SJSA1 (cell line): Measurements from ENCODE around the gene PRODH. TPM values are rescaled to one million over a fixed set of nuclear protein-coding genes. Genes with fewer than 3 reads are reported as not detected.
"Not testable (repeated sequence)": the region's sequence is repeated elsewhere in the genome, so short reads cannot be mapped to it uniquely, and the experiment has no call there.

Source experiments
- DNase-seq, 2 experiments: peaks; one replicate each; pipeline ENCODE4 v3.0.0-alpha.2; 2015 to 2020; ENCODE audit warnings: low spot score in 2 of 2, low read depth in 1 of 2
- H3K27ac ChIP-seq: fragments of 250-450 bp; sonication (Bioruptor Pico); 2 replicates; pipeline ENCODE4 v1.5.1; 2020; ENCODE audit warnings: mild to moderate bottlenecking, moderate library complexity
- H3K27me3 ChIP-seq: fragments of 250-450 bp; sonication (Bioruptor Pico); replicated peaks from 2 replicates; pipeline ENCODE4 v1.5.1; 2020; ENCODE audit warnings: mild to moderate bottlenecking, moderate library complexity
- H3K36me3 ChIP-seq: fragments of 250-450 bp; sonication (Bioruptor Pico); 2 replicates; pipeline ENCODE4 v1.5.1; 2020; ENCODE audit warnings: mild to moderate bottlenecking
- H3K4me1 ChIP-seq: fragments of 250-450 bp; sonication (Bioruptor Pico); replicated peaks from 2 replicates; pipeline ENCODE4 v1.6.1; 2021; ENCODE audit warnings: mild to moderate bottlenecking
- H3K4me3 ChIP-seq: fragments of 250-450 bp; sonication (Bioruptor Pico); 2 replicates; pipeline ENCODE4 v1.5.1; 2020; ENCODE audit warnings: mild to moderate bottlenecking
- H3K9me3 ChIP-seq: fragments of 250-450 bp; sonication (Bioruptor Pico); replicated peaks from 2 replicates; pipeline ENCODE4 v1.5.1; 2020; ENCODE audit warnings: mild to moderate bottlenecking
- total RNA-seq: library from RNA; depleted of rRNA; stranded (reverse); fragments of >200 nt; shearing (Covaris generic); gene quantifications from 2 replicates; pipeline ENCODE4 v1.2.3, GENCODE V29; 2014

The PRODH gene
- total RNA-seq, 1 experiment from 2014 or later = not detected

GRCh38 chr22:18954303-18954989, 18.4 kb upstream of the PRODH start:
- H3K27ac ChIP-seq, H3K4me3 ChIP-seq, H3K4me1 ChIP-seq, H3K9me3 ChIP-seq, H3K27me3 ChIP-seq, H3K36me3 ChIP-seq: not testable (repeated sequence)
- peak; percentile 38 to 63 for DNase-seq

- not testable (repeated sequence) for H3K4me1 ChIP-seq, H3K36me3 ChIP-seq, H3K4me3 ChIP-seq, H3K9me3 ChIP-seq, H3K27ac ChIP-seq
- peaks cover 10% of the 10 kb centered on the region for H3K27me3 ChIP-seq
- peak in 1 of 2 experiments; percentile 27 for DNase-seq
Observed at GRCh38 chr22:18953128-18953527, 17.0 kb upstream of the PRODH start.

DNA sequence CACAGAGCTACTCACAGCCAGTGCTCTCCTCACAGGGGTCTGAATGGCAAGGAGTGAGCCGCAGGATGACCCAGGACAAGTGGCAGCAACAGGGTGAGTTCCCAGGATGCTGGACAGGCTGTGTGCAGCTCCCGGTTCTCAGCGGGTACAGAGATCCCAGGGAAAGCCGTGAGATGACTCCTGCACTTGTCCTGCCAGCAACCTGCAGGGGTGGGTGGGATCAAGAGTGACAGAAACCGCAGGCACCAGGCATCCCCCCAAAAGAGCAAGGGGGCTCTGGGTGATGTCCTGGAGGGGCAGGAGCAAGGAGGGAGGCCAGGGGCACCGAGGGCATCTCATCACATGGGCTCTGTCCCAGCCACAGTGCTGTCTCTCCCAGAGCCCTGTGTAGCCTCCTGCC, 15.9 kb upstream of the PRODH start:
- Histone ChIP-seq H3K9me3 (no peaks in the 10 kb centered on the region), H3K36me3 (no peaks in the 10 kb centered on the region), H3K4me1 (no peaks in the 10 kb centered on the region), H3K27me3 (peaks cover 11% of the 10 kb centered on the region), H3K4me3 (no peak overlapping the region), H3K27ac (no peak overlapping the region)
- peak in 1 of 2 experiments; percentile 25 for DNase-seq

DNA sequence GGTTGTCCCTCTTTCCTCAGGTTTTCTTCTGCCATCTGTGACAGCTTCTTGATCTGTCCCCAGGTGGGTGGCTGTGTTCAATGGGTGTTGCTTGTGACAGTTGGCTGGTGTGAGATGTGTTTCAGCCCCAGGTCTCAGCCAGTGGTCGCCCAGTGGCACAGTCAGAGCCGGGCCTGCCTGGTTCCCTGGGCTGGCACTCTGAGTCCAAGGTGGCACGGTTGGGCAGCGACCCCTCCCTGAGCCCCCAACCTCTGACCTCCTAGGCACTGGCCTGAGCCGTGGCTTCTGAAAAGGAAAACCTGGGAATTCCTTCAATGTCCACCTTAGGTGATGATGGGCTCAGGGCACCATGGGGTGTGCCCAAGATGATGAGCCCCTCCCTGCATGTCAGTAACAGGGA, 14.0 kb upstream of the PRODH start:
- Histone ChIP-seq H3K9me3 (no peaks in the 10 kb centered on the region), H3K4me3 (no peak overlapping the region), H3K27me3 (peaks cover 11% of the 10 kb centered on the region), H3K27ac (no peak overlapping the region), H3K36me3 (no peaks in the 10 kb centered on the region), H3K4me1 (no peaks in the 10 kb centered on the region)
- DNase-seq = peak in 1 of 2 experiments; percentile 36

- Histone ChIP-seq H3K4me1 (no peaks in the 10 kb centered on the region), H3K4me3 (no peak overlapping the region), H3K9me3 (no peaks in the 10 kb centered on the region), H3K27me3 (peaks cover 11% of the 10 kb centered on the region), H3K27ac (no peak overlapping the region), H3K36me3 (no peaks in the 10 kb centered on the region)
- DNase-seq = peak in 1 of 2 experiments; percentile 31
Observed at GRCh38 chr22:18947905-18948304, 11.8 kb upstream of the PRODH start.

DNA sequence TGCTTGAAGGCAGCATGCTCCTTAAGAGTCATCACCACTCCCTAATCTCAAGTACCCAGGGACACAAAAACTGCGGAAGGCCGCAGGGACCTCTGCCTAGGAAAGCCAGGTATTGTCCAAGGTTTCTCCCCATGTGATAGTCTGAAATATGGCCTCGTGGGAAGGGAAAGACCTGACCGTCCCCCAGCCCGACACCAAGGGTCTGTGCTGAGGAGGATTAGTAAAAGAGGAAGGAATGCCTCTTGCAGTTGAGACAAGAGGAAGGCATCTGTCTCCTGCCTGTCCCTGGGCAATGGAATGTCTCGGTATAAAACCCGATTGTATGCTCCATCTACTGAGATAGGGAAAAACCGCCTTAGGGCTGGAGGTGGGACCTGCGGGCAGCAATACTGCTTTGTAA, 11.0 kb upstream of the PRODH start:
- DNase-seq = peak in 1 of 2 experiments; percentile 12
- H3K27ac ChIP-seq, H3K4me3 ChIP-seq, H3K36me3 ChIP-seq, H3K9me3 ChIP-seq, H3K4me1 ChIP-seq: not testable (repeated sequence)
- H3K27me3 ChIP-seq = peaks cover 11% of the 10 kb centered on the region

- not testable (repeated sequence) for H3K27me3 ChIP-seq, H3K4me1 ChIP-seq, H3K36me3 ChIP-seq, H3K4me3 ChIP-seq, DNase-seq, H3K9me3 ChIP-seq, H3K27ac ChIP-seq
Observed at GRCh38 chr22:18938691-18939090, 2.6 kb upstream of the PRODH start.

GRCh38 chr22:18934688-18935087, 1.4 kb downstream of the PRODH start:
- H3K9me3 ChIP-seq, DNase-seq, H3K4me3 ChIP-seq, H3K4me1 ChIP-seq, H3K27me3 ChIP-seq, H3K36me3 ChIP-seq, H3K27ac ChIP-seq: not testable (repeated sequence)

DNA sequence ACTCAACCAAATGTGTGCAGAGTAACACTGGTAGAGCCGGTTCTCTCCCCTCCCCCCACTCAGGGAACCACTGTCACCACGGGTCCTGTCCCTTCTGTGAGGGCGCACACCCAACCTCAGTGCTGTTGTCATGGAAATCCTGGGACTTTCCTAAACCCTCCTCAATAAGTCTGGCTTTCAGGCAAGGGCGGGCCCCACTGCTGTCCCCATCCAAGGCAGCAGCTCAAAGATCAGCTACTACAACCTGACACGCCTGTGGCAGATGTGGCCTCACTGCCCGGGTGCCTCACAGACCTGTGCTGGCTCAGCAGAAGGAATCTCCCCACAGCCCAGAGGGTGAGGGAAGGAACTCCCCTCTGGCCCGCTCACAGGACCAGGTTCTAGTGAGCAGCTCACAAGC, 2.2 kb downstream of the PRODH start:
- Histone ChIP-seq H3K36me3 (no peaks in the 10 kb centered on the region), H3K27me3 (no peaks in the 10 kb centered on the region), H3K4me1 (no peaks in the 10 kb centered on the region), H3K4me3 (no peak overlapping the region), H3K27ac (no peak overlapping the region), H3K9me3 (no peaks in the 10 kb centered on the region)
- no peak for DNase-seq

DNA sequence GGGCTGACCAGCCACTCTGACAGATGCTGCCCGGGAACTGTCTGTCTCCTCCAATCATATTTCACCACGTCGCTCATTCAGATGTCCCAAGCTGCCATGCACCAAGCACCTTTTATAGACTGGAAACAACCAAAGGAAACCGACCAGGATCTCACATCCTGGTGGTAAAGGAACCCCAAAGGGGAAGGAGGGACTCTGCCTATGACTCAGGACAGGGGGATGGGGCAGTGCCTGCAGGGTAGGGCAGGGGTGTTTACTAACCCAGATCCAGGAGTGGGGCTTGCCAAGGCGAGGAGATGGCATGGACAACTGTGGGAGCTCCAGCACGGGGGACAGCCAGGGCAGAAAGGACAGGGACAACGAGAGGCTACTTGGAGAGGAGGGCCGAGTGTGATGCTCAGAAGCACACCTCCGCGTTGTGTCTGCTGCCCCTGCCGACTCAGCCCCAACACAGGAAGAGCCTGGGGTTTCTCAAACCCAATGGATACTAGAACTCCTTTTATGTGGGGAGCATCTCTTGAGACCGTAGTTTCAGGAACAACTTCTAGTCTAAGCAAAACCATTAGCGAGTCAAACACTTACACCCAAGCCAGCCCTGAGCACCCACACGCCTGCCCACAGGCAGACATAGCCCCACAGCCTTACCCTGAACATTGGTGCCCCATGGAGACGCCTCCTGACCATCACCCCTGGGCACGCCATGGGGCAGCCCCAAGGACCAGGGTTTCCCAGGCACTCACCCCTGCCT, 4.0 kb downstream of the PRODH start:
- Histone ChIP-seq H3K36me3 (no peaks in the 10 kb centered on the region), H3K4me3 (no peak overlapping the region), H3K4me1 (no peaks in the 10 kb centered on the region), H3K9me3 (no peaks in the 10 kb centered on the region), H3K27me3 (no peaks in the 10 kb centered on the region), H3K27ac (no peak overlapping the region)
- DNase-seq = no peak

GRCh38 chr22:18929459-18929858, 6.6 kb downstream of the PRODH start:
- H3K36me3 ChIP-seq = no peaks in the 10 kb centered on the region
- DNase-seq = no peak

GRCh38 chr22:18927573-18927972, 8.5 kb downstream of the PRODH start:
- no peak for DNase-seq
- no peaks in the 10 kb centered on the region for H3K4me1 ChIP-seq
- no peaks in the 10 kb centered on the region for H3K36me3 ChIP-seq
- H3K4me3 ChIP-seq = no peak overlapping the region
- H3K9me3 ChIP-seq = no peaks in the 10 kb centered on the region
- H3K27me3 ChIP-seq = no peaks in the 10 kb centered on the region
- H3K27ac ChIP-seq = no peak overlapping the region

More at GRCh38 chr22:18929459-18929858, 6.6 kb downstream of the PRODH start:
- Histone ChIP-seq H3K4me1 (no peaks in the 10 kb centered on the region), H3K27ac (no peak overlapping the region), H3K27me3 (no peaks in the 10 kb centered on the region), H3K9me3 (no peaks in the 10 kb centered on the region), H3K4me3 (no peak overlapping the region)

GRCh38 chr22:18927020-18927419, 9.1 kb downstream of the PRODH start:
- H3K27ac ChIP-seq = no peak overlapping the region
- H3K36me3 ChIP-seq = no peaks in the 10 kb centered on the region
- H3K4me1 ChIP-seq = no peaks in the 10 kb centered on the region
- no peak for DNase-seq
- no peak overlapping the region for H3K4me3 ChIP-seq
- H3K27me3 ChIP-seq = no peaks in the 10 kb centered on the region
- no peaks in the 10 kb centered on the region for H3K9me3 ChIP-seq

GRCh38 chr22:18925368-18926064, 10.6 kb downstream of the PRODH start:
- H3K27ac ChIP-seq = no peak overlapping the region
- DNase-seq = no peak
- H3K27me3 ChIP-seq = no peaks in the 10 kb centered on the region
- no peak overlapping the region for H3K4me3 ChIP-seq
- no peaks in the 10 kb centered on the region for H3K9me3 ChIP-seq
- no peaks in the 10 kb centered on the region for H3K36me3 ChIP-seq
- no peaks in the 10 kb centered on the region for H3K4me1 ChIP-seq
